MM.1S (cell line): ENCODE results near the gene DNAH5.

Experiments used
- EZH2 ChIP-seq: fragments of 300-600 bp; sonication (generic); optimal IDR thresholded peaks from 2 replicates; pipeline ENCODE3; 2017; ENCODE audit warnings: low read depth, mild to moderate bottlenecking, antibody characterized with exemption, low read length, mixed read lengths
- TF ChIP-seq, protein P1 (sequence below): fragments of 300-600 bp; sonication (generic); IDR thresholded peaks from 2 replicates; pipeline ENCODE4 v1.5.1; 2016; ENCODE audit warnings: antibody characterized with exemption, low read length, mixed read lengths

DNA sequence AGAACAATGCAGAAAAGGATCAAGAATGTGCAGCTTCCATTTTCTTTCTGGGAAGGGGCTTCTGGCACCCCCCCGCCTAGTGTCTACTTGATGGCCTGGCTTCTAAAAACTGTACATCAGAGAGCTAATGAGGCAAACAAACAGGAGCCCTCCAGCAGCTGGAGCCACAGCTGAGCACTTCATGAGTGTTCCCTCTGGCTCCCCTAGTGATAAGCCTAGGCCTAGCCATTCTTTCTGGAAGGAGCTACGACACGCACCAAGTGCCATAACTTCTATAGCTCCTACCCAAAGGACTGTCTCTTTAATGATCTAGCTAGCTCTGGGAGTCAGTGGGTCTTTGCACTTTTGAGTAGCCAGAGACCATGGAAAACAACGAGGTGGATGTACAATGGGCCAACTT, 66.1 kb downstream of the DNAH5 start:
- TF ChIP-seq, protein P1, sequence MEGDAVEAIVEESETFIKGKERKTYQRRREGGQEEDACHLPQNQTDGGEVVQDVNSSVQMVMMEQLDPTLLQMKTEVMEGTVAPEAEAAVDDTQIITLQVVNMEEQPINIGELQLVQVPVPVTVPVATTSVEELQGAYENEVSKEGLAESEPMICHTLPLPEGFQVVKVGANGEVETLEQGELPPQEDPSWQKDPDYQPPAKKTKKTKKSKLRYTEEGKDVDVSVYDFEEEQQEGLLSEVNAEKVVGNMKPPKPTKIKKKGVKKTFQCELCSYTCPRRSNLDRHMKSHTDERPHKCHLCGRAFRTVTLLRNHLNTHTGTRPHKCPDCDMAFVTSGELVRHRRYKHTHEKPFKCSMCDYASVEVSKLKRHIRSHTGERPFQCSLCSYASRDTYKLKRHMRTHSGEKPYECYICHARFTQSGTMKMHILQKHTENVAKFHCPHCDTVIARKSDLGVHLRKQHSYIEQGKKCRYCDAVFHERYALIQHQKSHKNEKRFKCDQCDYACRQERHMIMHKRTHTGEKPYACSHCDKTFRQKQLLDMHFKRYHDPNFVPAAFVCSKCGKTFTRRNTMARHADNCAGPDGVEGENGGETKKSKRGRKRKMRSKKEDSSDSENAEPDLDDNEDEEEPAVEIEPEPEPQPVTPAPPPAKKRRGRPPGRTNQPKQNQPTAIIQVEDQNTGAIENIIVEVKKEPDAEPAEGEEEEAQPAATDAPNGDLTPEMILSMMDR, result no peak
- no peak for TF ChIP-seq EZH2
